NCI-H128 (cell line): ENCODE measurements around the gene REG4.
"Not testable (repeated sequence)": the region's sequence is repeated elsewhere in the genome, so short reads cannot be mapped to it uniquely, and the experiment has no call there.

Source experiments
- DNase-seq: peaks from one replicate; lab custom pipeline; 2025; ENCODE audit not compliant: unreplicated experiment; lab: John Stamatoyannopoulos, UW

Gene REG4

GRCh38 chr1:119808491-119808890 lies 2.8 kb downstream of the REG4 start:
- DNase-seq, result no peak

- no peak for DNase-seq
Measured at GRCh38 chr1:119806489-119806888, 4.8 kb downstream of the REG4 start.

GRCh38 chr1:119805746-119806145 lies 5.5 kb downstream of the REG4 start:
- DNase-seq, result no peak

- no peak for DNase-seq
Measured at GRCh38 chr1:119805247-119805646, 6.0 kb downstream of the REG4 start.

- DNase-seq, result no peak
Measured at GRCh38 chr1:119799599-119800177, 11.6 kb downstream of the REG4 start.

- DNase-seq, result no peak
Measured at GRCh38 chr1:119799003-119799402, 12.3 kb downstream of the REG4 start.

GRCh38 chr1:119797606-119798005 lies 13.7 kb downstream of the REG4 start:
- DNase-seq, result no peak

- no peak for DNase-seq
Measured at GRCh38 chr1:119797162-119797561, 14.1 kb downstream of the REG4 start.

- no peak for DNase-seq
Measured at GRCh38 chr1:119795261-119796200, 15.7 kb downstream of the REG4 start.

- no peak for DNase-seq
Measured at GRCh38 chr1:119794876-119795240, 16.4 kb downstream of the REG4 start.

- no peak for DNase-seq
Measured at GRCh38 chr1:119794230-119794875, 16.9 kb downstream of the REG4 start.

GRCh38 chr1:119791377-119791776 lies 19.9 kb downstream of the REG4 start:
- no peak for DNase-seq

GRCh38 chr1:119790451-119791198 lies 20.6 kb downstream of the REG4 start:
- no peak for DNase-seq

- DNase-seq, result no peak
Measured at GRCh38 chr1:119787776-119788175, 23.5 kb downstream of the REG4 start.

- DNase-seq, result not testable (repeated sequence)
Measured at GRCh38 chr1:119786473-119787050, 24.7 kb downstream of the REG4 start.

GRCh38 chr1:119786046-119786445 lies 25.2 kb downstream of the REG4 start:
- DNase-seq, result not testable (repeated sequence)

GRCh38 chr1:119784191-119784781 lies 27.0 kb downstream of the REG4 start:
- DNase-seq, result no peak

- DNase-seq, result no peak
Measured at GRCh38 chr1:119783354-119784185, 27.7 kb downstream of the REG4 start.

- no peak for DNase-seq
Measured at GRCh38 chr1:119782631-119783325, 28.5 kb downstream of the REG4 start.
